Stimulated activated naive CD4-positive, alpha-beta T cell (primary cell): ENCODE data around the gene CROCC2.
A peak's percentile ranks its signal among the peaks of the same experiment; 100 is the strongest.
"Not testable (repeated sequence)": the region's sequence is repeated elsewhere in the genome, so short reads cannot be mapped to it uniquely, and the experiment has no call there.

Experiments
- DNase-seq, 6 experiments: peaks; one replicate each; lab custom pipeline; 2025; lab: John Stamatoyannopoulos, UW

Gene CROCC2

DNA sequence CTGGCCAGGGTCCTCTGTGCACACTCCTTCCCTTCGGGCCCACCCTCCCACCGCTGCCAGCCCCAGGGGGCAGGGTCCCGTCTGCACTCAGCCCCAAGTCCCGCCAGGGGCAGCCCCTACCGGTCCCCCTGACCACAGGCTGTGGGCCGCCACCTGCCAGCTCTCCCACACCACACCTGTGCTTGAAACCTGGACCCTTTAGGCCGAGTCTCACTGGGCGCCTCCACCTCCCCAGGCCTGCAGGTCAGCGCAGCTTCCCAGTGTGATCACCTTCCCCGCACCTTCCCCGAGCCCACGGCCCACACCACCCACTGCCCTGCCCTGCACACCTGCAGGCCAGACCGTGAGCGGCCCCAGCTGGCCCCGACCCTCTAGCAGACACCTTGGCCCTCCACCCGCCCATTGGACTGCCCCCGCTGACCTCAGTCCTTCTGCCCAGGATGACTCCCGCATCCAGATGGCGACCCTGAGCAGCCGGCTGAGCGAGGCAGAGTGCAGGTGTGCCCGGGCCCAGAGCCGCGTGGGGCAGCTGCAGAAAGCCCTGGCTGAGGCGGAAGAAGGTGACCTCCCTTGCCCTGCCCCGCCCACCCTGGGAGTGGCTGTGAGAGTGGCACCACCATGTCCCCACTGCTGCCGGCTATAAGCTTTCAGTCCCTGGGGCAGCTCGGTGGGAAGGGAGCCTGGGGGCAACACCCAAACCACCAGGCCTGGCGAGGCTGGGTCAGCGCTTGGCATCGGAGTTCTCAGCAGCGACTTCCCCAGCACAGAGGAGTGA is 61.0 kb downstream of the CROCC2 start:
- no peak for DNase-seq

DNA sequence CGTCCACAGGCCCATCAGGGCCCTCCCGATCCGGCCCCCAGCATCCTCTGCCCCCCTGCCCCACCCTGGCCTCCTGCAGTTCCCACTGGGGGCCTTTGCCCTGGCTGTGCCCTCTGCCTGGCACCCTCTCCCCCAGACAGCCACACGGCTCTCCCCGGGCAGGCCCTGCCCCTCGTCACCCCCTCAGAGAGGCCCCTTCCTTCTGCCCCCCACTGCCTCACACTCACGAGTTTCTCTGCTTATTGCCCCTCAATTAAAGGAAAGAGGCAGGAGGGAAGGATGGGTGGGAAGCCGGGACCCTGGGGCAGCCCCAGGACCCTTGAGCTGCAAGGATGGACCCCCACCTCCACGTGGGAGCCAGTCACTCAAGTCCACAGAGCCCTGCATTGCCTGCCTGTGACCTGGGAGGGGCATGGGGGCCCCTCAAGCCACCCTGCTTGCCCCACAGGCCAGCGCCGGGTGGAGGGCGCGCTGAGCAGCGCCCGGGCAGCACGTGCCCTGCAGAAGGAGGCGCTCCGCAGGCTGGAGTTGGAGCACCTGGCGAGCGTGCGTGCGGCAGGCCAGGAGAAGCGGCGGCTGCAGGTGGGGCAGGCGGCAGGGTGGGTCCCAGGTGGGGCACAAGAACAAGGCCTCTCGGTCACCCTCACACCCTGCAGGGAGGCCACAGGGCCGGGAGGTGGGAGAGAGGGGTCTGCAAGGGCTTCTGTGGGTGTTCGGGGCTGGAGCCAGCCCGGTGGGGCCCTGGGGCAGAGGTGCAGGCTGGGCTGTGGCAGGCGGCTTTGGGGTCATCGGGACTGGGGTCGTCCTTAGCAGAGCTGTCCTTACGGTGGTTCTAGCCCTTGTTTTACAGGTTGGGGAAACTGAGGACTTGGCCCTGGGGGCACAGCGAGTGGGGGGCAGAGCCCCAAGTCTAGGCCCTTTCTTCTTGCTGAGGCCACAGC is 61.8 kb downstream of the CROCC2 start:
- DNase-seq: no peak

DNA sequence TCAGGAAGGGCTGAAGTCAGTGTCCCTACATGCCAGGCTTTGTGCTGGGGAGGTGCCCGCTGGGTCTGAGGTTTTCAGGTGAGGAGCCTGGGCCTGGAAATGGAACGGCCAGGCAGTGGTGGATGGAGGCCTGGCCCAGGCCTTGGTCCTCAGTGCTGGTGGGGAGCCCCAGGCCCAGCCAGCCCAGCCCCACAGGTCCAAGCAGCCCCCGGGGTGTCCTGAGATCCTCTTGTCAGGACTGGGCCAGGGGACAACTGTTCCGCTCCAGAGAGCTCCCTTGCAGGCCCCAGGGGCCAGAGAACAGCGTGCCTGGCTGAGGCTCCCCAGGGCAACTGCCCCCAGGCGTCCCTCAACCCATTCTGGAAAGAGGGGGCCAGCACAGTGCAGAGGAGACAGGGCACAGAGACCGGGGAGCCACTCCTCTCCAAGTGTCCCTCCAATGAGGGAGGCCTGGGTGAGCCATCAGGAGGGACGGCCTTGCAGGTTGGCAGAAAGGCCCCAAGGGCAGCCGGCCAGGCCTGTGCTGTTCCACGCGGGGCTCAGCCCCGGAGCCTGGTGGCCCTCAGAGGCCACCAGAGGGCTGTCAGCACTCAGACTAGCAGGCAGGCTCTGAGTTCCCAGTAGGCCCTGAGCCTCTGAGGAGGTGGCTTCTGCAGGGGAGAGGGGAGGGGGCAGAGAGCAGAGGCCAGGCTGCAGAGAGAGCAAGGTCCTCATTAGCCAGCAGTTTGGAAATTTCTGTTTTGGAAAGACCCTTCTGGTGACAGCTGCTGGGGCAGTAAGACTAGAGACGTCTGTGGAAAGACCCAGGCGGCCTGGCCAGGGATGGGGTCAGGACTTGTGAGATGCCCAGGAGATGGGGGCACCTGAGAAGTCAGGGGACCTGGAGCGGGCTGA is 62.8 kb downstream of the CROCC2 start:
- no peak for DNase-seq

DNA sequence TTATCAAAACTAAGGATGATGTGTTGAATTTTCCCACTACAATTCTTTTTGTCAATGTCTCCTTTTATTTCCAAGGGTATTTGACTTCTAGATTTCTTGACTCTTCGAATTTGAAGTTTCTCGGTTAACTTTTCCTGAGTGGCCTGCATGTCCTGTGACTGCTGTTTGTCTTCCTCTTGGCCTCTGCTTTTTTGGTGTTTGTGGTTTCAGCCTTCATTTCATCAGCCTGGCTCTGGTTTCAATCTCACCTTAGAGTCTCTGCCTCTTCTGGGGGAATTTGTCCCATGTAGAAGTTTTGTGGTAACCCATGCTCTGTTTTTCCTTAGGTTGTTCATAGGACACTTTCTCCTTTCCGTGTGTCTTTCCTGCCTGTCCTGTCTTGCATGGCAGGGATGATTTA is 64.0 kb downstream of the CROCC2 start:
- no peak for DNase-seq

DNA sequence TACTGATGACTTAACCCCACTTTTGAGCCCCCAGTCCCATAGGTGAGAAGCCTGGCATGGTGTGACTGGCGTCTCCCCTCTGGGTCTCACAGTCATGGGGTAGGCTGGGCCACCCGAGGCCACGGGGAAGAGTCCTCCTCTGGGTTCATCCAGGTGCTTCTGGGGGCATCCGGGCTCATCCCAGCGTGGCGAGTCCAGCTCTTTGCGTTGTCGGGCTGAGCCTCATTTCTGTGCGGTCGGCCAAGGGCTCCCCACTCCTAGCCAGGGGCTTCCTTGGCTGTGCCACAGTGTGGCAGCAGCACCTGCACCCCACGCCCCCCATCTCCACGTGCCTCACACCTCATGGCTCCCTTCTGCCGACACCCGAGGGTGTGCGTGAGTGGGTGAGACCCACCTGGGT is 64.7 kb downstream of the CROCC2 start:
- no peak for DNase-seq

DNA sequence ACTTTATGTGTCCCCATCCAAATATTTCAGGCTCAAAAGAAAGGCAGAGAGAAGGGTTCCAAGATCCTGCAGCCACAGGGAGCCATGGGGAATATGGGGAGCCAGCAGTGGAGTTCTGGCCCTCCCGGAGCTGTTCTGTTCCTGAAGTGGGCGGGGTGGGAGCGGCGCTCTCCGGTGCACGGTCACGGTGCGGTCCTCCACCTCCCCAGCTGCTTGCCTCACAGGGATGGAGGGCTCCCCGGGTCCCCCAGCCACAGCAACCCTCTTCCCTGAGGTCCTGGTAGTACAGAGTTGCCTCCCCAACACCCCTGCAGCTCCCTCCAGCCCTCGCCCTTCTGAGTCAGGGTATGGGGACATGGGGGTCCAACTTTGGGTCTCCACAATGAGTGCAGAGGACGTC is 66.1 kb downstream of the CROCC2 start:
- DNase-seq: no peak

DNA sequence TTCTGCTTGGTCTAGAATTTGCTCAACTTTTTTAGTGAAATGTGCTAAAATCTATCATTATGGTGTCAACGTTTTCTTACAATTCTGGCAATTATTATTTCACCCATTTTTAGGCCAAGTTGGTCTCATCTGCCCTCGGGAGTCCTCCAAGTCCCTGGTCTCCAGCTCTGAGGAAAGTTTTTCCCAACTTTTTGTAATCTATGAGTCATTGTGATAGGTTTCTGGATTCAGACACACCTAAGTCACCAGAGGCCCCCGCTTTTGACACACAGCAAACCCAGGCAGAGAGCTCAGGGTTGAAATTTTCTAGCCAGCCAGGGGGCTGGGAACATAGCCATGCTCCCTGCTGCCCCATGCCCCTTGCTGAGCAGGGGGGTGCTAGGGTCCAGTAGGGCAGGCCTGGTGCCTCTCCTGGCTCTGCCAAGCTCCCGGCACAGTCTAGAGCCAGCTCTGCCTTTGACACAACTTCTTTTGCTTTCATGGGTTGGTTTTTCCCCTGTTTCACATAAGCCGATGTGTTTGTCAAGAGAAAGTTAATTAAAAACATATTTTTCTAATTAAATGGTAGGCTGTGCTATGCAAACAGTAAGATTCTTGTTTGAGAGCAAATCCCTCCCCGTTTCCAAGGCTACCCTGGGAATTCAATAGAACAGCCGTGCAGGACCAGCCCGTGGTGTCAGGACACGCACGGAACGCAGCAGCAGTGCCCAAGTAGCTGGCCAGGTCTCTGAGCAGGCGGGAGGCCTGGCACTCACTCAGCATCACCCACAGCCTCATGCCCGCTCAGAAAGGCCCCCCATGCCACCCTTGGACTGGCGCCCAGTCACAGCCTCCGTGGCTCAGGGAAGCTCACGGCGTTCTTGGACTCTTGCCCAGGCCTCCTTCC is 66.7 kb downstream of the CROCC2 start:
- DNase-seq: no peak

DNA sequence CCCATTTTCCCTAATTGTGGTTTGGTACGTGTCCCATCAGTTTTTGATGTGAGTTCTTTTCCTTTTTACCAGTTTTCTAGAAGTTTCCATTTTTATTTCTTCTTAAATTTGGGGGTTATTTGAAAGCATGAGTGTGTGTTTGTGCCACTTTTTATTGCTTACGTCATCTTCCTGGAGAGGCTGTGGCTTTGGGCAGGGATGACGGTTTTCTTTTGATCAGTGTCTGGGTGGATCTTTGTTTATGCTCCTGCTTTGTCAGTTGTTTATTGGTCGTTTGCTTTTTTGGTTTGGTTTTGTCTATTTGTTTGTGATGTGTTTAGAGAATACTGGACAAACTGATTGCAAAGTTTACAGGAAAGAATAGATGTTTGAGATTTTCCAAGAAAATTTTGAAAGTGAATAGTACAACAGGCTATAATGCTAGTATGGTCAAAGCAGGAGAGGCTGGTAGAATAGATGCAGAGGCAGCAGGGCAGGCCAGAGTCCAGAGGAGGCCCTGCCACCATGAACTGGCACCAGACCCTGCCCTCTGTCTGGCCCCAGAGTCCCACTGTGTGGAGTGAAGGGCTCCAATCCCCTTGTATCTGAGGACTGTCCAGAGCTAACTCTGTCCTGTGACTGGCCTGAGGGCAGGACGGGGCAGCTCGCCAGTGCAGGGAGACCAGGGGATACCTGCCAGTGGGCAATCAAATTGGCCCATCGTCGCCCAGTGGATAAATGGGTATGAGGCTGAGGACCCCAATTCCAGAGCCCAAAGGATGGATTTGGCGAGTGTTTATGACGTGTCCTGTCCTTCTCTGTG is 68.8 kb downstream of the CROCC2 start:
- peak in 2 of 6 experiments; percentile 10 to 22 for DNase-seq

DNA sequence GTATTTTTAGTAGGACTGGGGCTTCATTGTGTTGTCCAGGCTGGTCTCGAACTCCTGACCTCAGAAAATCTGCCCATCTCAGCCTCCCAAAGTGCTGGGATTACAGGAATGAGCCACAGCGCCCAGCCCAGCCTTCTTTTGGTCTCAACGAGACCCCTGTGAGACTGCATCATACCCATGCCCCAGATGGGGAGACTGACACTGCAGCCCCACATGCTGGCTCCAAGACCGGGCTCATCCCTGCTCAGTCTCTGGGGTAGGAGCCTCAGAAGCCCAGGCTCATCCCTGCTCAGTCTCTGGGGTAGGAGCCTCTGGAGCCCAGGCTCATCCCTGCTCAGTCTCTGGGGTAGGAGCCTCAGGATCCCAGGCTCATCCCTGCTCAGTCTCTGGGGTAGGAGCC is 69.8 kb downstream of the CROCC2 start:
- DNase-seq: not testable (repeated sequence)

DNA sequence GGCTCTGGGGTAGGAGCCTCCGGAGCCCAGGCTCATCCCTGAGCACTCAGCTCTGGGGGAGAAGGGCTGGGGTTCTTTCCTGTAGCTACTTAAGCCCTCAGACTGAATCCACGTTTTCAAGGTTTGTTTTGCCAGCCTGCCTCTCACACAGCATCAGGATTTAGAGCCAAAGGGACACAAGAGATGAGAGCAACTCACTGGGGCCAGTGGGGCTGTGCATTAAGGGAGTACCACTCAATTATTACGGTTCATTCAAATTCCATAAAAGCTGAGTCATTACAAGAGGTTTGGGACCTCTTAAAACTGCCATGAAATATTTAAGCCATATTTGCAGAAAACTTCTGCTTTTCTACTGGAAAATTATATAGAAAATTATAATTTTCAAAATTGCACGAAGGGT is 75.1 kb downstream of the CROCC2 start:
- DNase-seq: no peak

DNA sequence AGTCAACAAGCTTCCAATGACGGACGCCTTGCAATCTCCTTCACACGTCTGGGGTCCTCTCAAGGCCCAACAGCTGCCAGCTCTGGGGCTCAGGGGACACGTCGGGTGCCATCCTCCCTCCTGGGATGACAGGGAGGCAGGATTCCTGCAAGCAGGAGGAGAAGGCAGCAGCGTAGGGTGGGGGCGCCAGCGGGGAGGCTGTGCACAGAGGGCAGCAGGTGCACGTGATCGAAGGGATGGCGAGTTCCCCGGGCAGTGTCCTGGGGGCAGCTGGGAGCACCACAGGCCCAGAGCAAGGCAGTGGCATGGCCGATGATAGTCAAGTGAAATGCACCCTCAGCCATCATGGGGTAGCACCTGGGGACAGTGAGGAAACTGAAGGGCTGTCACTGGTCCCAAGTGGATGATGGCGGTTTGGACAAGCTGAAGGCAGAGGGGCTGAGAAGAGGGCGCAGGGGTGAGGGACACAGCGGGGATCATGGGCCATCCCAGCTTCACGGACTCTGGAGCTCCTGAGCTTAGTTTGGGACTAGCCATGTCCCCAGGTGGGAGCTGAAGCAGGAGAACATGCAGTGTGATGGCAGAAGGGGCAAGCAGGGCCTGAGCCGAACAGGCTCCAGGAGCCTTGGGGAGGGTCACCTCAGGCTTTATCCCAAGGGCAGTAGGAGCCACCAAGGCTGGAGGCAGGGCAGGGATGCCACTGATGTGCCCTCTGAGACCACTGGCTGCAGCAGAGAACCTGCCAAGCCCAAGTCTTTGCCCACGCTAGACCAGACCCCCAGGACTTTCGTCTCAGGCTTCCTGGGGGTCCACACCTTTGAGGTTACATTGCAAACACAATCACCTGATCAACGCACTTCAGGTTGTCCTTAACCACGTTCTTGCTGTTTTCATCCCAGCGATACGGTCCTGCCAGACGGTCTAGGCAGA is 76.0 kb downstream of the CROCC2 start:
- DNase-seq: no peak

DNA sequence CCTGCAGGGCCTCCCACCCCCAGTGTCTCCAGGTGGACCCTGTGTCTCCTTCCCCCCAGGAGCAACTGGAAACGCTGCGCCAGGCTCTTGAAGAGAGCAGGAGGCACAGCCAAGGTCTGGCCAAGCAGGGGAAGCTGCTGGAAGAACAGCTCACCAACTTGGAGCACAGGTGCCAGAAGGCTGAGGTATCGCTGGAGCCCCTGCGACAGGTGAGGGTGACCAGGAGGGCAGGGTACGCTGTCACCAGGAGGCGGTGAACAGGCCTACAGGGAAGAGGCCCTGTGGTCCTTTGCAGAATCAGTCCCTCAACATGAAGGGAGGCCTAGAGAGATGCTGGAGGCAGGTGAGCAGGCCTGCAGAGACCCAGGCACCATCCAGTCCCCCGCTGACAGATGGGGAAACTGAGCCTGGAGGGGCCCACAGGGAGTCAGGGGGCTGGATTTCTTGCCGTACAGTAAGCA is 76.7 kb downstream of the CROCC2 start:
- DNase-seq: no peak

DNA sequence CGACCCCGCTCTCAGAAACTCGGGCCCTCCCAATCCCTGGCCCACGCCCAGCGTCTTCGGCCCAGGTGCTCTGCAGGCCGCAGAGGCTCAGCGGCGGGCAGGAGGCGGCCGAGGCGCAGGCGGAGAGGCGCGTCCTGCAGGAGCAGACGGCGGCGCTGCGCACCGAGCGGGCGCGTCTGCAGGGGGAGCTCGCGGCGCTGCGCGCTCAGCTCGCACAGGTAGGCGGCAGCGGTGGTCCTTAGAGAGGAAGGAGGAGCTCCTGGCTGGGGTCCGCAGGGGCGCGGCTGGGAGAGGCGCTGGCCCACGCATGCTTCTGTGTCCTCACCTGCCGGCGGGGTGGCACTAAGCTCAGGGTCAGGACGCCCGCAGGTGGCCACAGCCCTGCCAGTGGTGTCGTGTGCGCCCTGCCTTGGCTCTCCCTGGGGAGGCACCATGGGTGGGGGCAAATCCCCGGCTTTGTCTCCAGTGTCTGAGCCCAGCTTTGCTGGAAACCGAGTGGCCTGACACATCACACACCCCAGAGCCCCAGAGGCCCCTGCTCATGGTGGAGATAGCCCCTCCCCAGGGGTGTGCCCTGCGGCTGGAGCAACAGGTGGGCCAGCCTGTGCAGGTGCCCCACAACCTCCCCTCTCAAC is 77.3 kb downstream of the CROCC2 start:
- DNase-seq: peak in 3 of 6 experiments; percentile 17 to 31 (median 28)

DNA sequence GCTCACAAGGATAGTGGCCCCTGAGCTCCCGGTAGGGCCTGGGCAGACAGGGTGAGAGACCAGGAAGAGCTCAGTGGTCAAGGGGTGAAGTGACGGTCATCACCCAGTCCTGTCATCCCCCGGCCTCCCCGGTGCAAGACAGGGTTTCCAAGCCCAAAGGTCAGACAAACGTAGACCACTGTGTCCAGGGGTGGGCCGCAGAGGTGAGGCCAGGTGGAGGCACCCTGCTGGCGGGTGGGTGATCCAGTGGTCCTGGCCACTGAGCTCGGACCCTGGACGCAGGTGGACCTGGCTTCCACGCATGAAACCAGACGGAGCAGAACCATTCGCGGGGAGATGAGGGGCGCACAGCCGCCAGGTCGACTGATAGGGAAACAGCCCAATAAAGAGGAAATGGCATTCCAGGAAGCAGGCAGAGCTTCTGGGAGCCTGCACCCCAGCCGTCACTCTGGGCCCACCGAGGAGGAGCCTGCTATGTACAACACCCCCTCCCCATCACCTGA is 77.9 kb downstream of the CROCC2 start:
- DNase-seq: no peak

DNA sequence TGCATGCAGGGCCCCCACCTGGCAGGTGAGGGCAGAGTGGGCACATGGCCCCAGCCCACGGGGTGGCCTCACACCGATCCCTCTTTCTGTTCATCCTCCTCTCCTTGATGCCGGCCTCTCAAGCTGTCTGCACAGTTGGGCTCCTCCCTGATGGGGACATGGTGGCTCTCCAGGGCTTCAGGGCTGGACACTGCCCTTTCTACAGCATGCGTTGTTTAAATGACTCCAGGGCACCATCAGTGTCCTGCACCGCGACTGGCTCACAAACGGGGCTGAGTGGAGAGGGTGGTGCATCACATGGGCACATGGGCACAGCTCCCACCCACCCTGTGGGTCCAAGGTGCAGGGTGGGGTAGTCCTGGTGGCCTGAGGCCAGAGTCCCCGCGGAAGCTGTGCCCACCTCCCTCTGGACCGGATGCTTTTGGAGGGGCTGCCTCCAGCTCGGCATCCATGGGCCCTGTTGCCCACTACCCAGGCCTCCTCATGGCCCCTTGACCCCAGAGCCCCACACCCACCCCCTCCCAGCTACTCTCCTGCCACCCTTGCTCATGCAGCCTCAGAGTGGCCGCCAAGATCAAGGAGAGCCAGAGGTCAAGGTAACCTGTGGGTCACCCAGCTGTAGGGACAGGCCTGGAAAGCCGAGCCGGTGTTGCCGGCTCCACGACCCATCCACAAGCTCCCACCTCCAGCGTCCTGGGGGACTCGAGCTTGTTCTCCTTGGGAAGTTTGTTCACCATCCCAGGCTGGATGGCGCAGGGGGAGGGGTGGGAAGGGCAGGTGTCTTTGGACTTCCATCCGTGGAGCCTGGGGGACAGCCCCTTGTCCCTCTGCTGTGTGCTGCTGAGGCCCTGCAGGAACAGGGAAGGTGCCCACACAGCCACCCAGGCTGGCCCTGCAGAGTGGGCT is 80.0 kb downstream of the CROCC2 start:
- no peak for DNase-seq

DNA sequence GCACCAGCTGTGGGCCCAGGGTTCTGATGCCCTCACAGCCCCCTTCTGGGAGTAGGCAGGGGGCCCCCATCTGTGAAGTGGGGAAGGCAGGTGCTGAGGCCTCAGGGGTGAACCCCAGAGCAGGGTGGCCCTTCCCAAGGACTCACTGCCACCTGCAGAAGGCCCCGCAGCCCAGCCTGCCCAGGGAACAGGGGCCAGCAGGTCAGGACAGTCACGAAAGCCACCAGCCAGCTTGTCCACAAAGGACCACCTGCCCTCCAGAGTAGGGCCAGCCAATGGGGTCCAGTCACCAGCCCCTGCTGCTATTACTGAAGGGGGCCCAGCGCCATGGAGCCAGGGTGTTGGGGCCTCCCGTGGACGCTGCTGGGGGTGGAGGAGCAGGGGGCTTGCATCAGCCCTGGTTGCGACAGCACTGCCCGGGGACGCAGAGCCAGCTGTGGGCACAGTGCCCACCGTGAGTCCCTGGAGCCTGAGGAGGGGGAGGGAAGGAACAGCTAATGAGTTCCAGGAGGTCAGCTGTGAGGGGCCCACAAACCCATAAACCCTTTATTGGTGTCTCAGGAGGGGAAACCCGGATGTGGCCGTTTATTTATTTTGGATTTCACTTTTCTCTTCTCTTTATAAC is 80.8 kb downstream of the CROCC2 start:
- DNase-seq: no peak

DNA sequence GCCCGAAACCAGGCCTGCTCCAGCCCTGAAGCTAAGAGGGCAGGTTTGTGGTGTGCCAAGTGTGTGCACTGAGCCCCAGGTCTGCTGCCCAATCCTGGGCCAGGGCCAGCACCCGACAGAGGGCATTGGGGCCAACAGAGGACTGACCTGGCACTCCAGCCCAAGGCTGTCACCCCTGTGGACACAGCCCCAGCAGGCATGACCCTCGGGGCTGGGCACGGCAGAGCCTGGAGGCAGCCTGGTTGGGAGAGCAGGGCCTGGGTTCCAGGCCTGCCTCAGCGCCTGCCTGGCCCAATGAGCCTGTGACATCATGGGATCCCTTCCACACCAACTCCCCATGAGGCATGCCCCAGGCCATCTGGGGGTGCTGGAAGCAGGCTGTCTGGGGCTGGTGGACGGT is 81.5 kb downstream of the CROCC2 start:
- no peak for DNase-seq
